ENCODE measurements around the gene SLC20A1. TPM values are rescaled to one million over a fixed set of nuclear protein-coding genes. Genes with fewer than 3 reads are reported as not detected.

SLC20A1 gene
- total RNA-seq, 1 donor from 2014 or later: 18.4 TPM

GRCh38 chr2:112641701-112642100, 4.0 kb upstream of the SLC20A1 start:
- Histone ChIP-seq H3K4me3 (no peak overlapping the region), H3K9me3 (no peaks in the 10 kb centered on the region), H3K27me3 (no peaks in the 10 kb centered on the region), H3K4me1 (peaks cover 0 to 5% of the 10 kb centered on the region in 2 donors), H3K36me3 (no peaks in the 10 kb centered on the region), H3K27ac (peak overlapping the region; percentile 19 to 59)
- DNase-seq (ENCODE audit: low spot score in 2 of 2): no peak
- intact Hi-C loops (cut with DNase I): loop anchor here (5.0 kb wide), 1 partner anchor 1519 kb away; the partner anchor contains the start of gene BCL2L11
- TF ChIP-seq CTCF (IDR thresholded peaks at IDR 0.05): no peak

GRCh38 chr2:112642561-112642960, 3.2 kb upstream of the SLC20A1 start:
- Histone ChIP-seq H3K27me3 (no peaks in the 10 kb centered on the region), H3K27ac (no peak overlapping the region), H3K4me1 (peaks cover 0 to 9% of the 10 kb centered on the region in 2 donors), H3K4me3 (no peak overlapping the region), H3K9me3 (no peaks in the 10 kb centered on the region), H3K36me3 (peaks cover 0 to under 1% of the 10 kb centered on the region in 2 donors)
- intact Hi-C loops (cut with DNase I): loop anchor here (5.0 kb wide), 1 partner anchor 1520 kb away; the partner anchor contains the start of gene BCL2L11
- DNase-seq (ENCODE audit: low spot score in 2 of 2): peak in 1 of 2 donors; percentile 51
- no peak for TF ChIP-seq CTCF (IDR thresholded peaks at IDR 0.05)

- Histone ChIP-seq H3K4me3 (no peak overlapping the region), H3K36me3 (peaks cover 0 to 4% of the 10 kb centered on the region in 2 donors), H3K27ac (no peak overlapping the region), H3K9me3 (no peaks in the 10 kb centered on the region), H3K4me1 (peaks cover 0 to 9% of the 10 kb centered on the region in 2 donors), H3K27me3 (no peaks in the 10 kb centered on the region)
- DNase-seq (ENCODE audit: low spot score in 2 of 2): peak in 1 of 2 donors; percentile 54
- intact Hi-C loops (cut with DNase I): loop anchor here (5.0 kb wide), 1 partner anchor 1521 kb away; the partner anchor contains the start of gene BCL2L11
- TF ChIP-seq CTCF (IDR thresholded peaks at IDR 0.05): no peak
Measured at GRCh38 chr2:112642966-112643365, 2.8 kb upstream of the SLC20A1 start.

- H3K4me3 ChIP-seq: no peak overlapping the region
- intact Hi-C loops (cut with DNase I): loop anchor here (5.0 kb wide), 1 partner anchor 1521 kb away; the partner anchor contains the start of gene BCL2L11
- H3K4me1 ChIP-seq: peaks cover 0 to 14% of the 10 kb centered on the region in 2 donors
Measured at GRCh38 chr2:112643488-112643887, 2.3 kb upstream of the SLC20A1 start.

GRCh38 chr2:112644155-112644932, 1.4 kb upstream of the SLC20A1 start:
- intact Hi-C loops (cut with DNase I): loop anchor here (2.0 to 5.0 kb wide), 2 partner anchors 44 to 1522 kb away; partner anchors contain the start of gene BCL2L11
- Histone ChIP-seq H3K4me1 (peaks cover 0 to 20% of the 10 kb centered on the region in 2 donors), H3K27ac (peak overlapping the region; percentile 95 to 98), H3K27me3 (no peaks in the 10 kb centered on the region), H3K36me3 (peaks cover 0 to 16% of the 10 kb centered on the region in 2 donors), H3K9me3 (no peaks in the 10 kb centered on the region), H3K4me3 (peak overlapping the region; percentile 74 to 96)
- no peak for DNase-seq (ENCODE audit: low spot score in 2 of 2)
- no peak for TF ChIP-seq CTCF (IDR thresholded peaks at IDR 0.05)

More at GRCh38 chr2:112643488-112643887, 2.3 kb upstream of the SLC20A1 start:
- Histone ChIP-seq H3K27me3 (no peaks in the 10 kb centered on the region), H3K9me3 (no peaks in the 10 kb centered on the region), H3K27ac (peak overlapping the region in 1 of 2 donors; percentile 95), H3K36me3 (peaks cover 0 to 9% of the 10 kb centered on the region in 2 donors)
- no peak for TF ChIP-seq CTCF (IDR thresholded peaks at IDR 0.05)
- DNase-seq (ENCODE audit: low spot score in 2 of 2): no peak
